GM12873 (cell line): ENCODE results near the gene PPP1R10.

Experiments used
- CTCF ChIP-seq: IDR thresholded peaks from 2 replicates; pipeline ENCODE4 v1.5.1; 2012; ENCODE audit warnings: low read depth, mild to moderate bottlenecking, moderate library complexity, low read length, control low read depth; ENCODE audit not compliant: insufficient read depth; ENCODE audit errors: missing control alignments

Gene PPP1R10

GRCh38 chr6:30557683-30557981 is 59.4 kb downstream of the PPP1R10 start:
- TF ChIP-seq CTCF = no peak

- TF ChIP-seq CTCF = no peak
Measured at GRCh38 chr6:30556906-30557682, 59.9 kb downstream of the PPP1R10 start, which contains the start of gene PRR3. Gene PRR3 (plus strand): TSS chr6:30557295. CDS start chr6:30557345, 50 bp downstream.

- no peak for TF ChIP-seq CTCF
Measured at GRCh38 chr6:30556066-30556905, 60.8 kb downstream of the PPP1R10 start, which contains the start of gene GNL1. Gene GNL1 (minus strand): TSS chr6:30556489. CDS start chr6:30556203, 286 bp downstream.

- TF ChIP-seq CTCF = no peak
Measured at GRCh38 chr6:30555816-30556065, 61.3 kb downstream of the PPP1R10 start.

GRCh38 chr6:30554962-30555815 is 61.9 kb downstream of the PPP1R10 start:
- TF ChIP-seq CTCF = no peak

GRCh38 chr6:30554404-30554803 is 62.6 kb downstream of the PPP1R10 start:
- TF ChIP-seq CTCF = no peak
